ENCODE measurements around the gene BCAS4.

BCAS4 gene

DNA sequence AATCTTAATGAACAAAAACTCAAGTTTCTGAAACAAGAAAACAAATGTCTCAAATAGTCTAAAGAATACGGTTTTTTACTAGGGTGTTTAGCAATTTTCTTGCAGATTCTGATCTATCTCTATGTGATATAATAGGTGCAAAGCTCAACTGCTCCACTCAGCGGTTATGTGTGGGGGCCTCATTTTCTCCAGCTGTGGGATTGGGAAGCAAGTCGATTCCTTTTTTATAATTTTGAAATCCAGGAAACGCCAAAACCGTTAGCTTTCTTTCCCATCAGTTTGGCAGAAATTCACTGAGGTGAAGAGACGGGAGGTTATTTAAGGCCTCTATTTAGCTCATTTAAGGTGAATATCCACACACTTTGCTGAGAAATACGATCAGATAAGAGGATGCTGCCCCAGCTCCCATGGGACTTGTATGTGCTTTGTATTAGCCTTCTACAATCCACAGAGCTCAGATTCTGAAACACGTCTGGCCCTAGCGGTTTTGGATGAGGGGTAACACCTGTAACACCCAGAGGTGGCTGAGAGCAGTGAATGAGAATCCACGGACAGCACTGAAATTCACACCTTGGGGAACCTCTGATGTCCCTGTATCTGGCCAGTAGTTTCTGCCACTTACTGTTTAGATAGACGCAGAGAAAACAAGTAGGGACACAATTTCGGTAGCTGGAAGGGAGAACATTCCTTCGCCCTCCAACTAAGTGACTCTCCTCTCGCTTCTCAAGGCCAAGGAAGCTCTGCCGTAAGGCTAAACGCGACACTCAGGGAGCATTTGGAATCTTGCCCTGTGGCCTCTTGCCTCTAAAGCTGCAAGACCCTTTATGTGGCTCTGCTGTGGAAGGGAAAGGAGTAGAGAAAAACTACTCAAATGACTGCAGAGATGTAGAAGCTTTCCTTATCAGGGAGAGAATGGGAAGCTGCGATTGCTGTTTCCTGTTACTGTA is 6.5 kb upstream of the BCAS4 start:
- CTCF ChIA-PET, result interaction anchor here (0.6 to 4.8 kb wide), 20 partner anchors 9 to 679 kb away, joined by 3 to 36 read pairs (median 4); no protein-coding TSS in a partner anchor
- H3K36me3 ChIP-seq (ENCODE audit: control insufficient read depth in 2 of 2, insufficient read depth in 1 of 2, low read length in 2 of 2), result no peaks in the 10 kb centered on the region
- H3K27ac ChIP-seq (ENCODE audit: extremely low read depth, low read depth, low read length), result no peak overlapping the region
- POLR2A ChIA-PET, result interaction anchor here (0.7 to 1.1 kb wide), 2 partner anchors 107 to 162 kb away, joined by 3 to 6 read pairs; no protein-coding TSS in a partner anchor
- H3K4me3 ChIP-seq (ENCODE audit: low read depth, low read length), result no peak overlapping the region
- TF ChIP-seq ZNF654 (tag by site-specific recombination; IDR thresholded peaks at IDR 0.05; ENCODE audit: low read depth) (peak; percentile 80), ZNF76 (tag by site-specific recombination; IDR thresholded peaks at IDR 0.05; ENCODE audit: borderline replicate concordance, low read depth) (no peak), SCRT2 (tag by site-specific recombination; IDR thresholded peaks at IDR 0.05) (peak; percentile 69), PRDM1 (tag by site-specific recombination; IDR thresholded peaks at IDR 0.05) (no peak), GLIS1 (tag by site-specific recombination; IDR thresholded peaks at IDR 0.05) (no peak), TCF7L2 (IDR thresholded peaks at IDR 0.05; ENCODE audit: borderline replicate concordance, low read depth, low read length) (no peak), GLIS2 (tag by site-specific recombination; IDR thresholded peaks at IDR 0.05) (no peak), ZNF660 (tag by site-specific recombination; IDR thresholded peaks at IDR 0.05) (no peak), FEZF1 (tag by site-specific recombination; IDR thresholded peaks at IDR 0.05) (no peak), ZNF16 (tag by site-specific recombination; IDR thresholded peaks at IDR 0.05; ENCODE audit: low read depth) (no peak), ZNF169 (tag by site-specific recombination; IDR thresholded peaks at IDR 0.05) (no peak), ZNF561 (tag by site-specific recombination; IDR thresholded peaks at IDR 0.05; ENCODE audit: borderline replicate concordance) (peak; percentile 86; the same call in 1 of the 2 replicates), MYNN (tag by site-specific recombination; IDR thresholded peaks at IDR 0.05; ENCODE audit: borderline replicate concordance) (no peak), ZNF132 (tag by site-specific recombination; IDR thresholded peaks at IDR 0.05; ENCODE audit: borderline replicate concordance) (no peak), KLF8 (tag by site-specific recombination; IDR thresholded peaks at IDR 0.05) (peak; percentile 18; the same call in 1 of the 2 replicates), ZNF394 (tag by site-specific recombination; IDR thresholded peaks at IDR 0.05; ENCODE audit: borderline replicate concordance) (no peak), ZNF558 (tag by site-specific recombination; IDR thresholded peaks at IDR 0.05) (no peak), MEIS1 (CRISPR knock-in tag; IDR thresholded peaks at IDR 0.05; ENCODE audit: borderline replicate concordance) (no peak), ZNF335 (tag by site-specific recombination; conservative IDR thresholded peaks at IDR 0.05) (peak; percentile 48), ZFP3 (tag by site-specific recombination; IDR thresholded peaks at IDR 0.05; ENCODE audit: low read depth) (no peak), ZNF549 (tag by site-specific recombination; IDR thresholded peaks at IDR 0.05) (no peak), IKZF3 (tag by site-specific recombination; IDR thresholded peaks at IDR 0.05) (peak; percentile 64; the same call in 1 of the 2 replicates)
- TF ChIP-seq, protein P1, sequence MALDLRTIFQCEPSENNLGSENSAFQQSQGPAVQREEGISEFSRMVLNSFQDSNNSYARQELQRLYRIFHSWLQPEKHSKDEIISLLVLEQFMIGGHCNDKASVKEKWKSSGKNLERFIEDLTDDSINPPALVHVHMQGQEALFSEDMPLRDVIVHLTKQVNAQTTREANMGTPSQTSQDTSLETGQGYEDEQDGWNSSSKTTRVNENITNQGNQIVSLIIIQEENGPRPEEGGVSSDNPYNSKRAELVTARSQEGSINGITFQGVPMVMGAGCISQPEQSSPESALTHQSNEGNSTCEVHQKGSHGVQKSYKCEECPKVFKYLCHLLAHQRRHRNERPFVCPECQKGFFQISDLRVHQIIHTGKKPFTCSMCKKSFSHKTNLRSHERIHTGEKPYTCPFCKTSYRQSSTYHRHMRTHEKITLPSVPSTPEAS (tag by site-specific recombination; IDR thresholded peaks at IDR 0.05), result no peak
- TF ChIP-seq, protein P2, sequence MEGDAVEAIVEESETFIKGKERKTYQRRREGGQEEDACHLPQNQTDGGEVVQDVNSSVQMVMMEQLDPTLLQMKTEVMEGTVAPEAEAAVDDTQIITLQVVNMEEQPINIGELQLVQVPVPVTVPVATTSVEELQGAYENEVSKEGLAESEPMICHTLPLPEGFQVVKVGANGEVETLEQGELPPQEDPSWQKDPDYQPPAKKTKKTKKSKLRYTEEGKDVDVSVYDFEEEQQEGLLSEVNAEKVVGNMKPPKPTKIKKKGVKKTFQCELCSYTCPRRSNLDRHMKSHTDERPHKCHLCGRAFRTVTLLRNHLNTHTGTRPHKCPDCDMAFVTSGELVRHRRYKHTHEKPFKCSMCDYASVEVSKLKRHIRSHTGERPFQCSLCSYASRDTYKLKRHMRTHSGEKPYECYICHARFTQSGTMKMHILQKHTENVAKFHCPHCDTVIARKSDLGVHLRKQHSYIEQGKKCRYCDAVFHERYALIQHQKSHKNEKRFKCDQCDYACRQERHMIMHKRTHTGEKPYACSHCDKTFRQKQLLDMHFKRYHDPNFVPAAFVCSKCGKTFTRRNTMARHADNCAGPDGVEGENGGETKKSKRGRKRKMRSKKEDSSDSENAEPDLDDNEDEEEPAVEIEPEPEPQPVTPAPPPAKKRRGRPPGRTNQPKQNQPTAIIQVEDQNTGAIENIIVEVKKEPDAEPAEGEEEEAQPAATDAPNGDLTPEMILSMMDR (tag by site-specific recombination; IDR thresholded peaks at IDR 0.05), result 0 out of 2 replicates have a peak, but pooled peaks have one; percentile 39
- no peaks in the 10 kb centered on the region for H3K9me3 ChIP-seq (ENCODE audit: control insufficient read depth, insufficient read depth, low read depth, low read length)
- peaks cover 2% of the 10 kb centered on the region; the same call in 1 of the 2 replicates for H3K4me1 ChIP-seq (ENCODE audit: control insufficient read depth, insufficient read depth, low read length)
